Mucosa of rectum (tissue), 2 donors: ENCODE data around the gene PPM1M.

Experiments
- H3K27ac ChIP-seq, 2 donors: one replicate each; pipeline ENCODE4 v1.7.0; 2013; ENCODE audit warnings: inconsistent platforms in 2 of 2, low read depth in 2 of 2, low read length in 2 of 2
- H3K27me3 ChIP-seq, 2 donors: one replicate each; pipeline ENCODE4 v1.7.0; 2013; ENCODE audit warnings: low read length in 2 of 2; ENCODE audit not compliant: control insufficient read depth in 2 of 2, insufficient read depth in 2 of 2
- H3K36me3 ChIP-seq, 2 donors: one replicate each; pipeline ENCODE4 v1.7.0; 2013; ENCODE audit warnings: low read length in 2 of 2; ENCODE audit not compliant: control insufficient read depth in 2 of 2, insufficient read depth in 2 of 2
- H3K4me1 ChIP-seq, 2 donors: one replicate each; pipeline ENCODE4 v1.7.0; 2013; ENCODE audit warnings: low read length in 2 of 2, mild to moderate bottlenecking in 1 of 2; ENCODE audit not compliant: control insufficient read depth in 2 of 2, insufficient read depth in 2 of 2
- H3K4me3 ChIP-seq, 2 donors: one replicate each; pipeline ENCODE4 v1.7.0; 2013; ENCODE audit warnings: low read length in 2 of 2
- H3K9ac ChIP-seq, 2 donors: one replicate each; pipeline ENCODE4 v1.7.0; 2013; ENCODE audit warnings: low read length in 2 of 2, low read depth in 1 of 2, mild to moderate bottlenecking in 1 of 2
- H3K9me3 ChIP-seq, 2 donors: one replicate each; pipeline ENCODE4 v1.7.0; 2013; ENCODE audit warnings: low read length in 2 of 2; ENCODE audit not compliant: control insufficient read depth in 2 of 2
- donor health status: healthy.
- donor health status: Normal muscosa, but diverticular disease.

Gene PPM1M

GRCh38 chr3:52294320-52295150, 49.0 kb downstream of the PPM1M start:
- Histone ChIP-seq H3K27ac (no peak overlapping the region), H3K9me3 (no peaks in the 10 kb centered on the region), H3K36me3 (peaks cover 12 to 36% of the 10 kb centered on the region in 2 donors), H3K27me3 (no peaks in the 10 kb centered on the region), H3K4me1 (peaks cover 18 to 22% of the 10 kb centered on the region in 2 donors), H3K4me3 (no peak overlapping the region), H3K9ac (no peak overlapping the region)

GRCh38 chr3:52295671-52296208, 50.2 kb downstream of the PPM1M start:
- Histone ChIP-seq H3K4me1 (peaks cover 9 to 10% of the 10 kb centered on the region in 2 donors), H3K9me3 (no peaks in the 10 kb centered on the region), H3K4me3 (no peak overlapping the region), H3K27me3 (no peaks in the 10 kb centered on the region), H3K36me3 (peaks cover 12 to 36% of the 10 kb centered on the region in 2 donors), H3K27ac (no peak overlapping the region), H3K9ac (no peak overlapping the region)

- no peaks in the 10 kb centered on the region for H3K4me1 ChIP-seq
- H3K27me3 ChIP-seq, result no peaks in the 10 kb centered on the region
- no peak overlapping the region for H3K4me3 ChIP-seq
- H3K9ac ChIP-seq, result no peak overlapping the region
- no peak overlapping the region for H3K27ac ChIP-seq
- no peaks in the 10 kb centered on the region for H3K9me3 ChIP-seq
- H3K36me3 ChIP-seq, result peaks cover 12 to 25% of the 10 kb centered on the region in 2 donors
These were observed 51.9 kb downstream of the PPM1M start for GRCh38 chr3:52297242-52298148.

GRCh38 chr3:52298149-52299098, 52.9 kb downstream of the PPM1M start:
- Histone ChIP-seq H3K9me3 (no peaks in the 10 kb centered on the region), H3K4me1 (no peaks in the 10 kb centered on the region), H3K4me3 (no peak overlapping the region), H3K36me3 (peaks cover 3 to 17% of the 10 kb centered on the region in 2 donors), H3K9ac (no peak overlapping the region), H3K27me3 (no peaks in the 10 kb centered on the region), H3K27ac (no peak overlapping the region)

- H3K36me3 ChIP-seq, result peaks cover 0 to 10% of the 10 kb centered on the region in 2 donors
- H3K27ac ChIP-seq, result no peak overlapping the region
- no peaks in the 10 kb centered on the region for H3K27me3 ChIP-seq
- no peak overlapping the region for H3K4me3 ChIP-seq
- H3K9ac ChIP-seq, result no peak overlapping the region
- H3K4me1 ChIP-seq, result no peaks in the 10 kb centered on the region
- no peaks in the 10 kb centered on the region for H3K9me3 ChIP-seq
These were observed 53.8 kb downstream of the PPM1M start for GRCh38 chr3:52299247-52299878.
